ENCODE data around the gene COG1. TPM values are rescaled to one million over a fixed set of nuclear protein-coding genes. Genes with fewer than 3 reads are reported as not detected.

Gene COG1
- total RNA-seq, 2 donors from 2014 or later, result 27.4 to 28.0 TPM

- H3K27me3 Mint-ChIP-seq, result peaks cover 39 to 42% of the 10 kb centered on the region in 2 donors
- no peak overlapping the region for H3K27ac Mint-ChIP-seq
- DNase-seq (ENCODE audit: low spot score) (no peak), ATAC-seq (no peak)
- no peaks in the 10 kb centered on the region for H3K36me3 Mint-ChIP-seq
- no peaks in the 10 kb centered on the region for H3K9me3 Mint-ChIP-seq
- H3K4me1 Mint-ChIP-seq (ENCODE audit: low read depth in 2 of 2), result peaks cover 0 to 6% of the 10 kb centered on the region in 2 donors
- H3K4me3 Mint-ChIP-seq, result no peak overlapping the region
These were observed 31.8 kb upstream of the COG1 start for GRCh38 chr17:73160980-73161630.

- Mint-ChIP-seq H3K4me3 (no peak overlapping the region), H3K9me3 (no peaks in the 10 kb centered on the region), H3K27ac (no peak overlapping the region), H3K4me1 (ENCODE audit: low read depth in 2 of 2) (peaks cover 13 to 18% of the 10 kb centered on the region in 2 donors), H3K27me3 (peaks cover 56 to 57% of the 10 kb centered on the region in 2 donors), H3K36me3 (no peaks in the 10 kb centered on the region)
- ATAC-seq (no peak), DNase-seq (ENCODE audit: low spot score) (no peak)
These were observed 29.8 kb upstream of the COG1 start for GRCh38 chr17:73163043-73163442.

GRCh38 chr17:73165616-73166404 is 27.0 kb upstream of the COG1 start:
- ATAC-seq, result no peak
- DNase-seq (ENCODE audit: low spot score), result no peak
- H3K9me3 Mint-ChIP-seq, result no peaks in the 10 kb centered on the region

GRCh38 chr17:73166731-73167581 is 25.9 kb upstream of the COG1 start:
- Mint-ChIP-seq H3K4me3 (peak overlapping the region; percentile 34), H3K27ac (no peak overlapping the region), H3K36me3 (no peaks in the 10 kb centered on the region), H3K27me3 (peaks cover 52 to 57% of the 10 kb centered on the region in 2 donors), H3K4me1 (ENCODE audit: low read depth in 2 of 2) (peaks cover 13 to 18% of the 10 kb centered on the region in 2 donors), H3K9me3 (no peaks in the 10 kb centered on the region)
- DNase-seq (ENCODE audit: low spot score) (no peak), ATAC-seq (peak in 1 of 2 donors; percentile 59)

More at GRCh38 chr17:73165616-73166404, 27.0 kb upstream of the COG1 start:
- H3K4me1 Mint-ChIP-seq (ENCODE audit: low read depth in 2 of 2), result peaks cover 13 to 18% of the 10 kb centered on the region in 2 donors
- H3K4me3 Mint-ChIP-seq, result peak overlapping the region; percentile 42
- H3K36me3 Mint-ChIP-seq, result no peaks in the 10 kb centered on the region
- H3K27me3 Mint-ChIP-seq, result peaks cover 56 to 57% of the 10 kb centered on the region in 2 donors
- no peak overlapping the region for H3K27ac Mint-ChIP-seq

- Mint-ChIP-seq H3K4me3 (no peak overlapping the region), H3K27me3 (peaks cover 40 to 44% of the 10 kb centered on the region in 2 donors), H3K4me1 (ENCODE audit: low read depth in 2 of 2) (peaks cover 13 to 18% of the 10 kb centered on the region in 2 donors), H3K27ac (no peak overlapping the region), H3K9me3 (no peaks in the 10 kb centered on the region), H3K36me3 (no peaks in the 10 kb centered on the region)
- ATAC-seq (no peak), DNase-seq (ENCODE audit: low spot score) (no peak)
These were observed 24.2 kb upstream of the COG1 start for GRCh38 chr17:73168667-73169066.

GRCh38 chr17:73170324-73170723 is 22.5 kb upstream of the COG1 start:
- H3K9me3 Mint-ChIP-seq, result no peaks in the 10 kb centered on the region
- H3K27ac Mint-ChIP-seq, result no peak overlapping the region
- no peak for ATAC-seq
- H3K4me3 Mint-ChIP-seq, result no peak overlapping the region
- no peaks in the 10 kb centered on the region for H3K36me3 Mint-ChIP-seq
- no peak for DNase-seq (ENCODE audit: low spot score)
- peaks cover 28 to 29% of the 10 kb centered on the region in 2 donors for H3K27me3 Mint-ChIP-seq
- H3K4me1 Mint-ChIP-seq (ENCODE audit: low read depth in 2 of 2), result peaks cover 13% of the 10 kb centered on the region in 2 donors

GRCh38 chr17:73172252-73172651 is 20.6 kb upstream of the COG1 start:
- Mint-ChIP-seq H3K27ac (no peak overlapping the region), H3K4me1 (ENCODE audit: low read depth in 2 of 2) (peaks cover 4 to 6% of the 10 kb centered on the region in 2 donors), H3K4me3 (no peak overlapping the region), H3K27me3 (peaks cover 13 to 18% of the 10 kb centered on the region in 2 donors), H3K9me3 (no peaks in the 10 kb centered on the region), H3K36me3 (no peaks in the 10 kb centered on the region)
- DNase-seq (ENCODE audit: low spot score) (no peak), ATAC-seq (no peak)

- no peaks in the 10 kb centered on the region for H3K9me3 Mint-ChIP-seq
- ATAC-seq (no peak), DNase-seq (ENCODE audit: low spot score) (no peak)
- H3K27ac Mint-ChIP-seq, result no peak overlapping the region
- H3K36me3 Mint-ChIP-seq, result no peaks in the 10 kb centered on the region
- no peak overlapping the region for H3K4me3 Mint-ChIP-seq
- H3K27me3 Mint-ChIP-seq, result peaks cover 0 to 7% of the 10 kb centered on the region in 2 donors
- H3K4me1 Mint-ChIP-seq (ENCODE audit: low read depth in 2 of 2), result no peaks in the 10 kb centered on the region
These were observed 18.7 kb upstream of the COG1 start for GRCh38 chr17:73174126-73174525.

GRCh38 chr17:73175962-73176565 is 16.8 kb upstream of the COG1 start:
- H3K27me3 Mint-ChIP-seq, result peaks cover 0 to 1% of the 10 kb centered on the region in 2 donors
- H3K27ac Mint-ChIP-seq, result no peak overlapping the region
- H3K4me3 Mint-ChIP-seq, result no peak overlapping the region
- DNase-seq (ENCODE audit: low spot score) (peak; percentile 5), ATAC-seq (no peak)
- no peaks in the 10 kb centered on the region for H3K4me1 Mint-ChIP-seq (ENCODE audit: low read depth in 2 of 2)
- no peaks in the 10 kb centered on the region for H3K9me3 Mint-ChIP-seq
- no peaks in the 10 kb centered on the region for H3K36me3 Mint-ChIP-seq

- DNase-seq (ENCODE audit: low spot score) (no peak), ATAC-seq (no peak)
- no peaks in the 10 kb centered on the region for H3K9me3 Mint-ChIP-seq
- H3K36me3 Mint-ChIP-seq, result no peaks in the 10 kb centered on the region
- H3K4me3 Mint-ChIP-seq, result no peak overlapping the region
- H3K27me3 Mint-ChIP-seq, result no peaks in the 10 kb centered on the region
- no peaks in the 10 kb centered on the region for H3K4me1 Mint-ChIP-seq (ENCODE audit: low read depth in 2 of 2)
- no peak overlapping the region for H3K27ac Mint-ChIP-seq
These were observed 13.5 kb upstream of the COG1 start for GRCh38 chr17:73179387-73179786.

GRCh38 chr17:73179878-73180277 is 13.0 kb upstream of the COG1 start:
- Mint-ChIP-seq H3K27ac (no peak overlapping the region), H3K36me3 (no peaks in the 10 kb centered on the region), H3K4me3 (no peak overlapping the region), H3K27me3 (no peaks in the 10 kb centered on the region), H3K4me1 (ENCODE audit: low read depth in 2 of 2) (no peaks in the 10 kb centered on the region), H3K9me3 (no peaks in the 10 kb centered on the region)
- DNase-seq (ENCODE audit: low spot score) (peak; percentile 18), ATAC-seq (no peak)

- ATAC-seq, result no peak
- no peak overlapping the region for H3K4me3 Mint-ChIP-seq
- no peak overlapping the region for H3K27ac Mint-ChIP-seq
- H3K4me1 Mint-ChIP-seq (ENCODE audit: low read depth in 2 of 2), result no peaks in the 10 kb centered on the region
- no peaks in the 10 kb centered on the region for H3K27me3 Mint-ChIP-seq
- H3K36me3 Mint-ChIP-seq, result no peaks in the 10 kb centered on the region
- H3K9me3 Mint-ChIP-seq, result no peaks in the 10 kb centered on the region
- DNase-seq (ENCODE audit: low spot score), result peak; percentile 8
These were observed 10.1 kb upstream of the COG1 start for GRCh38 chr17:73182616-73183310.

Data from natural killer cell treated with Interleukin-12 subunit alpha and Interleukin-12 subunit beta and Interleukin-15 and Interleukin-18, amount 100 ng/mL, for 72 hours (primary cell).